Loucy (cell line): ENCODE measurements around the gene PRR12.
A peak's percentile ranks its signal among the peaks of the same experiment; 100 is the strongest.

Experiments
- H2AFZ ChIP-seq: fragments of 200-600 bp; sonication (generic); 2 replicates; pipeline ENCODE4 v1.6.0; 2016; ENCODE audit warnings: antibody characterized with exemption, mild to moderate bottlenecking, low read length, moderate library complexity
- H3F3A ChIP-seq: fragments of 200-600 bp; 2 replicates; pipeline ENCODE4 v1.6.0; 2016; ENCODE audit warnings: antibody characterized with exemption, low read depth, mild to moderate bottlenecking
- H3K27me3 ChIP-seq: fragments of 200-600 bp; sonication (generic); 2 replicates; pipeline ENCODE4 v1.6.1; 2014; ENCODE audit warnings: low read length, mild to moderate bottlenecking; ENCODE audit not compliant: insufficient read depth, poor library complexity, severe bottlenecking
- H3K36me3 ChIP-seq: fragments of 200-600 bp; sonication (generic); 2 replicates; pipeline ENCODE4 v1.6.1; 2016; ENCODE audit warnings: low read length; ENCODE audit not compliant: insufficient read depth
- H3K4me1 ChIP-seq: fragments of 200-600 bp; sonication (generic); 2 replicates; pipeline ENCODE4 v1.5.1; 2014; ENCODE audit warnings: low read length, mild to moderate bottlenecking; ENCODE audit not compliant: insufficient read depth, poor library complexity, severe bottlenecking
- H3K4me2 ChIP-seq: fragments of 200-600 bp; sonication (generic); 2 replicates; pipeline ENCODE4 v1.6.0; 2014; ENCODE audit warnings: antibody characterized with exemption, low read length, low read depth, mild to moderate bottlenecking; ENCODE audit not compliant: poor library complexity, severe bottlenecking
- H3K4me3 ChIP-seq: fragments of 200-600 bp; sonication (generic); 2 replicates; pipeline ENCODE4 v1.5.1; 2014; ENCODE audit warnings: low read length, mild to moderate bottlenecking, mixed read lengths; ENCODE audit not compliant: poor library complexity, severe bottlenecking
- H3K79me2 ChIP-seq: fragments of 200-600 bp; sonication (generic); 2 replicates; pipeline ENCODE4 v1.6.1; 2014; ENCODE audit warnings: low read length; ENCODE audit not compliant: insufficient read depth
- H3K9ac ChIP-seq: fragments of 200-600 bp; sonication (generic); 2 replicates; pipeline ENCODE4 v1.6.0; 2014; ENCODE audit warnings: mild to moderate bottlenecking, low read depth, low read length, moderate library complexity; ENCODE audit not compliant: poor library complexity, severe bottlenecking
- H3K9me2 ChIP-seq: fragments of 200-600 bp; sonication (generic); replicated peaks from 2 replicates; pipeline ENCODE4 v1.6.1; 2016; ENCODE audit warnings: low read depth, low read length, mixed read lengths
- H3K9me3 ChIP-seq: fragments of 200-600 bp; sonication (generic); 2 replicates; pipeline ENCODE4 v1.6.1; 2014; ENCODE audit warnings: mild to moderate bottlenecking, antibody characterized with exemption, low read length, low read depth; ENCODE audit not compliant: insufficient read depth
- H4K20me1 ChIP-seq: fragments of 200-600 bp; sonication (generic); 2 replicates; pipeline ENCODE4 v1.6.0; 2014; ENCODE audit warnings: antibody characterized with exemption, low read length, mild to moderate bottlenecking; ENCODE audit not compliant: insufficient read depth, poor library complexity, severe bottlenecking
- EZH2phosphoT487 ChIP-seq: fragments of 200-600 bp; IDR thresholded peaks from 2 replicates; pipeline ENCODE4 v1.6.1; 2018; ENCODE audit warnings: antibody characterized with exemption, mild to moderate bottlenecking, moderate library complexity, borderline replicate concordance
- TF ChIP-seq, protein P1 (sequence below): fragments of 200-600 bp; sonication (generic); conservative IDR thresholded peaks from 2 replicates; pipeline ENCODE4 v1.5.1; 2014; ENCODE audit warnings: mild to moderate bottlenecking, antibody characterized with exemption, low read length

PRR12 gene

DNA sequence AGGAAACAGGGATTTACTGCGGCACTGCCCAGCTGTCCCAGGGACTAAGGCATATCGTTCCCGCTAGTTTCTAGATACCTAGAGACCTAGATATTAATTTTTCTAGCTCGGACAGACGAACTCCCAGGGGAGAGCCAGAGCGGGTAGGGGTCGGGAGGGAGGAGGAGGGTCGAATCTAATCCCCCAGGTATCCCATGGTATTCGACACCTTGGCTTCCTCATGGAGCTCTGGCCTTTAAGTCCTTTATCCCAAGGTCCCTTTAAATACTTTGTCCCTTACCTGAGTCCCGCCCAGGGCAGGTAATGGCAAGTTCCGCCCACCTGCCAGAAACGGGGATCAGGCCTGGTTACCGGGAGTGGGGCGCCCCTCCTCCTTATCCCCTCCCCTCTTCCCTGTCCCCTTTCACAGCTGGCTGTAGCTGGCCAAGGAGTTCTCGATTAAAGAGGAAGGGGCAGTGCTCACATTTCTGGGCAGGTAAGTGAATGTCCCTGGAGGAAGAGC lies 9.9 kb upstream of the PRR12 start, which contains the start of gene PRRG2:
Gene PRRG2, plus strand, starts transcription at position 310 of the 502 bp plus-strand sequence. CDS start 1,904 bp downstream, outside the sequence.
- peaks cover 41% of the 10 kb centered on the region for H3K79me2 ChIP-seq
- H3K9me2 ChIP-seq: no peaks in the 10 kb centered on the region
- no peak for TF ChIP-seq EZH2phosphoT487
- TF ChIP-seq, protein P1, sequence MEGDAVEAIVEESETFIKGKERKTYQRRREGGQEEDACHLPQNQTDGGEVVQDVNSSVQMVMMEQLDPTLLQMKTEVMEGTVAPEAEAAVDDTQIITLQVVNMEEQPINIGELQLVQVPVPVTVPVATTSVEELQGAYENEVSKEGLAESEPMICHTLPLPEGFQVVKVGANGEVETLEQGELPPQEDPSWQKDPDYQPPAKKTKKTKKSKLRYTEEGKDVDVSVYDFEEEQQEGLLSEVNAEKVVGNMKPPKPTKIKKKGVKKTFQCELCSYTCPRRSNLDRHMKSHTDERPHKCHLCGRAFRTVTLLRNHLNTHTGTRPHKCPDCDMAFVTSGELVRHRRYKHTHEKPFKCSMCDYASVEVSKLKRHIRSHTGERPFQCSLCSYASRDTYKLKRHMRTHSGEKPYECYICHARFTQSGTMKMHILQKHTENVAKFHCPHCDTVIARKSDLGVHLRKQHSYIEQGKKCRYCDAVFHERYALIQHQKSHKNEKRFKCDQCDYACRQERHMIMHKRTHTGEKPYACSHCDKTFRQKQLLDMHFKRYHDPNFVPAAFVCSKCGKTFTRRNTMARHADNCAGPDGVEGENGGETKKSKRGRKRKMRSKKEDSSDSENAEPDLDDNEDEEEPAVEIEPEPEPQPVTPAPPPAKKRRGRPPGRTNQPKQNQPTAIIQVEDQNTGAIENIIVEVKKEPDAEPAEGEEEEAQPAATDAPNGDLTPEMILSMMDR: no peak
- peak within 1 kb of the TSS; percentile 93 for H3K9ac ChIP-seq
- H3K4me1 ChIP-seq: peaks cover 20% of the 10 kb centered on the region
- H3K9me3 ChIP-seq: no peaks in the 10 kb centered on the region
- peaks cover 21% of the 10 kb centered on the region for H4K20me1 ChIP-seq
- H3K36me3 ChIP-seq: 0 out of 2 replicates have a peak, but pooled peaks cover 2% of the 10 kb centered on the region
- no peaks in the 10 kb centered on the region for H3F3A ChIP-seq
- peak within 1 kb of the TSS; percentile 97 for H2AFZ ChIP-seq
- peak within 1 kb of the TSS; percentile 86 for H3K4me3 ChIP-seq
- H3K27me3 ChIP-seq: no peaks in the 10 kb centered on the region
- peak within 1 kb of the TSS; percentile 77 for H3K4me2 ChIP-seq

DNA sequence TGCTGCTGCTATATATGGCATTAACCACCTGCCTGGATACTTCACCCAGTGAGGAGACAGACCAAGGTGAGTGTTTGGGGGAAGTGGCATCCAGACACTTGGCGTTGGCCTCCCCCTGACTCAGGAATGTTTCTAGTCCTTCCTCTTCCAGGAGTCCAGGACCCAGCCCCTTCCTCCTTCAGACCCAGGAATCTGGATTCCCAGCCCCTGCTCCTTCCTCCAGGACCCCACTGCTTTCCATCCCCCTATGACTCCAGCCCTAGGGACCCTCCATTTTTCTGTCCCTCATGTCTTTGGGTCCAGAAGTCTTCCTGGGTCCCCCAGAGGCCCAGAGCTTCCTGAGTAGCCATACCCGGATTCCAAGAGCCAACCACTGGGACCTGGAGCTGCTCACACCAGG lies 7.7 kb upstream of the PRR12 start:
- H3K9me3 ChIP-seq: no peaks in the 10 kb centered on the region
- H3K27me3 ChIP-seq: no peaks in the 10 kb centered on the region
- no peaks in the 10 kb centered on the region for H3K9me2 ChIP-seq
- H3F3A ChIP-seq: no peaks in the 10 kb centered on the region
- no peak overlapping the region for H3K4me2 ChIP-seq
- no peak overlapping the region for H3K4me3 ChIP-seq
- no peaks in the 10 kb centered on the region for H3K36me3 ChIP-seq
- peaks cover 20% of the 10 kb centered on the region for H3K79me2 ChIP-seq
- H3K9ac ChIP-seq: no peak overlapping the region
- peaks cover 14% of the 10 kb centered on the region for H4K20me1 ChIP-seq
- no peak overlapping the region for H2AFZ ChIP-seq
- TF ChIP-seq EZH2phosphoT487: no peak
- TF ChIP-seq, protein P1: no peak
- H3K4me1 ChIP-seq: peaks cover 12% of the 10 kb centered on the region

DNA sequence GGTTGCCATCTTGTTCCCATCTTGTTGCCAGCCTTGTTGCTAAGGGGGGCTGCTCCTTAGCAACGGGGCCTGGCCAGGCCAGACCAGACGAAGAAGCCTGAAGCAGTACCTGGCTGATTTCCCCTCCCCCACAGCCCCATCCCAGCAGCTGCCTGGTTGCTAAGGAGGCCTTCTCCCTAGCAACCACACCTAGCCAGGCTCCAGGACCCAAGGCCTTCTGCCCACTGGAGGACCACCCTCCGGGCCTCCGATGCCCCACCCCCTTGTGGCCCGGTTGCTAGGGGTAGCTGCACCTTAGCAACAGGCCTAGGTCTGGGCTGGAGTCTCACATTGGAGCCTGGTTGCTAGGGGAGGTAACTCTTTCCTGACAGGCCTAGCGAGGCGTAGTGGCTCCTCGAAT lies 6.0 kb upstream of the PRR12 start:
- no peaks in the 10 kb centered on the region for H3K9me3 ChIP-seq
- peaks cover 2% of the 10 kb centered on the region for H3K79me2 ChIP-seq
- H3K36me3 ChIP-seq: no peaks in the 10 kb centered on the region
- H3F3A ChIP-seq: no peaks in the 10 kb centered on the region
- no peak for TF ChIP-seq EZH2phosphoT487
- TF ChIP-seq, protein P1: no peak
- H3K9me2 ChIP-seq: no peaks in the 10 kb centered on the region
- H3K4me1 ChIP-seq: no peaks in the 10 kb centered on the region
- no peaks in the 10 kb centered on the region for H3K27me3 ChIP-seq
- no peak overlapping the region for H2AFZ ChIP-seq
- no peak overlapping the region for H3K4me3 ChIP-seq
- no peak overlapping the region for H3K9ac ChIP-seq
- peaks cover 2% of the 10 kb centered on the region for H4K20me1 ChIP-seq
- no peak overlapping the region for H3K4me2 ChIP-seq
